SK-N-SH (cell line): ENCODE results near the gene DTX2.
"Not testable (repeated sequence)": the region's sequence is repeated elsewhere in the genome, so short reads cannot be mapped to it uniquely, and the experiment has no call there.

ENCODE experiments used
- CTCF ChIP-seq: fragments of 200-600 bp; sonication (generic); IDR thresholded peaks from 2 replicates; pipeline ENCODE4 v1.6.1; 2017; ENCODE audit warnings: antibody characterized with exemption, mild to moderate bottlenecking, moderate library complexity
- EZH2phosphoT487 ChIP-seq: fragments of 200-600 bp; sonication (generic); IDR thresholded peaks from 2 replicates; pipeline ENCODE4 v1.6.1; 2017; ENCODE audit warnings: low read depth, mixed run types, mild to moderate bottlenecking, antibody characterized with exemption, moderate library complexity, borderline replicate concordance
- GABPA ChIP-seq: IDR thresholded peaks from 2 replicates; pipeline ENCODE4 v1.4.0; 2012; ENCODE audit warnings: low read depth, mild to moderate bottlenecking
- MXI1 ChIP-seq: IDR thresholded peaks from 2 replicates; pipeline ENCODE4 v1.6.1; 2012; ENCODE audit warnings: mild to moderate bottlenecking, low read depth, low read length, improper control_type of control experiment
- POLR2AphosphoS5 ChIP-seq: IDR thresholded peaks from 2 replicates; pipeline ENCODE4 v1.6.1; 2012; ENCODE audit warnings: low read depth, low read length
- TAF1 ChIP-seq: IDR thresholded peaks from 2 replicates; pipeline ENCODE4 v1.6.1; 2012; ENCODE audit warnings: low read depth, mild to moderate bottlenecking, low read length, moderate library complexity, borderline replicate concordance
- TEAD4 ChIP-seq: IDR thresholded peaks from 2 replicates; pipeline ENCODE4 v1.4.0; 2012; ENCODE audit warnings: mild to moderate bottlenecking, borderline replicate concordance; ENCODE audit not compliant: insufficient read depth
- ZBTB33 ChIP-seq: IDR thresholded peaks from 2 replicates; pipeline ENCODE4 v1.4.0; 2012; ENCODE audit warnings: low read depth, borderline replicate concordance
- TF ChIP-seq, protein P1 (sequence below): IDR thresholded peaks from 2 replicates; pipeline ENCODE4 v1.4.0; 2012; ENCODE audit warnings: low read depth
- TF ChIP-seq, protein P2 (sequence below): IDR thresholded peaks from 2 replicates; pipeline ENCODE4 v1.6.1; 2012; ENCODE audit warnings: mild to moderate bottlenecking, low read depth, low read length, moderate library complexity

GRCh38 chr7:76485822-76486610 lies 24.5 kb downstream of the DTX2 start:
- TF ChIP-seq GABPA, TAF1, ZBTB33, MXI1, CTCF, EZH2phosphoT487, POLR2AphosphoS5, TEAD4: not testable (repeated sequence)
- TF ChIP-seq, protein P1, sequence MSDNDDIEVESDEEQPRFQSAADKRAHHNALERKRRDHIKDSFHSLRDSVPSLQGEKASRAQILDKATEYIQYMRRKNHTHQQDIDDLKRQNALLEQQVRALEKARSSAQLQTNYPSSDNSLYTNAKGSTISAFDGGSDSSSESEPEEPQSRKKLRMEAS, result not testable (repeated sequence)
- TF ChIP-seq, protein P2, sequence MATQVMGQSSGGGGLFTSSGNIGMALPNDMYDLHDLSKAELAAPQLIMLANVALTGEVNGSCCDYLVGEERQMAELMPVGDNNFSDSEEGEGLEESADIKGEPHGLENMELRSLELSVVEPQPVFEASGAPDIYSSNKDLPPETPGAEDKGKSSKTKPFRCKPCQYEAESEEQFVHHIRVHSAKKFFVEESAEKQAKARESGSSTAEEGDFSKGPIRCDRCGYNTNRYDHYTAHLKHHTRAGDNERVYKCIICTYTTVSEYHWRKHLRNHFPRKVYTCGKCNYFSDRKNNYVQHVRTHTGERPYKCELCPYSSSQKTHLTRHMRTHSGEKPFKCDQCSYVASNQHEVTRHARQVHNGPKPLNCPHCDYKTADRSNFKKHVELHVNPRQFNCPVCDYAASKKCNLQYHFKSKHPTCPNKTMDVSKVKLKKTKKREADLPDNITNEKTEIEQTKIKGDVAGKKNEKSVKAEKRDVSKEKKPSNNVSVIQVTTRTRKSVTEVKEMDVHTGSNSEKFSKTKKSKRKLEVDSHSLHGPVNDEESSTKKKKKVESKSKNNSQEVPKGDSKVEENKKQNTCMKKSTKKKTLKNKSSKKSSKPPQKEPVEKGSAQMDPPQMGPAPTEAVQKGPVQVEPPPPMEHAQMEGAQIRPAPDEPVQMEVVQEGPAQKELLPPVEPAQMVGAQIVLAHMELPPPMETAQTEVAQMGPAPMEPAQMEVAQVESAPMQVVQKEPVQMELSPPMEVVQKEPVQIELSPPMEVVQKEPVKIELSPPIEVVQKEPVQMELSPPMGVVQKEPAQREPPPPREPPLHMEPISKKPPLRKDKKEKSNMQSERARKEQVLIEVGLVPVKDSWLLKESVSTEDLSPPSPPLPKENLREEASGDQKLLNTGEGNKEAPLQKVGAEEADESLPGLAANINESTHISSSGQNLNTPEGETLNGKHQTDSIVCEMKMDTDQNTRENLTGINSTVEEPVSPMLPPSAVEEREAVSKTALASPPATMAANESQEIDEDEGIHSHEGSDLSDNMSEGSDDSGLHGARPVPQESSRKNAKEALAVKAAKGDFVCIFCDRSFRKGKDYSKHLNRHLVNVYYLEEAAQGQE, result not testable (repeated sequence)
